H1 (cell line): Measurements from ENCODE around the gene NEK11. TPM values are rescaled to one million over a fixed set of nuclear protein-coding genes. Genes with fewer than 3 reads are reported as not detected.

Source experiments
- EZH2 ChIP-seq: fragments of 200-600 bp; sonication (generic); IDR thresholded peaks from 2 replicates; pipeline ENCODE4 v1.7.1; 2012; ENCODE audit warnings: low read depth, mild to moderate bottlenecking, moderate library complexity, low read length, inconsistent platforms; ENCODE audit not compliant: severe bottlenecking
- GTF2F1 ChIP-seq: IDR thresholded peaks from 2 replicates; pipeline ENCODE4 v1.6.1; 2012; ENCODE audit warnings: low read depth, low read length, improper control_type of control experiment, borderline replicate concordance
- JUN ChIP-seq: IDR thresholded peaks from 2 replicates; pipeline ENCODE4 v1.6.1; 2011; ENCODE audit warnings: low read depth, mild to moderate bottlenecking, improper control_type of control experiment, low read length
- JUND ChIP-seq: IDR thresholded peaks from 2 replicates; pipeline ENCODE4 v1.6.1; 2011; ENCODE audit warnings: mild to moderate bottlenecking, improper control_type of control experiment, low read length
- PHF8 ChIP-seq: fragments of 200-600 bp; sonication (generic); conservative IDR thresholded peaks from 2 replicates; pipeline ENCODE4 v1.7.1; 2012; ENCODE audit warnings: low read depth, mild to moderate bottlenecking, inconsistent platforms, low read length, moderate library complexity
- RFX5 ChIP-seq: IDR thresholded peaks from 2 replicates; pipeline ENCODE4 v1.6.1; 2011; ENCODE audit warnings: low read depth, low read length, improper control_type of control experiment, borderline replicate concordance
- SIN3A ChIP-seq, 2 experiments: IDR thresholded peaks in 1 of 2; conservative IDR thresholded peaks in 1 of 2; 2 replicates each; pipeline ENCODE4 v1.6.1; 2011 to 2012; ENCODE audit warnings: low read length in 2 of 2, improper control_type of control experiment in 1 of 2, low read depth in 1 of 2, mild to moderate bottlenecking in 1 of 2
- polyA plus RNA-seq, 7 experiments: library from polyadenylated mRNA; depleted of rRNA in 3 of 7; stranded (reverse) in 5 of 7; unstranded in 2 of 7; fragments of >200 nt in 5 of 7; fragments of 200-250 nt in 2 of 7; gene quantifications; 1 replicate in 5 of 7; 2 replicates in 1 of 7; 4 replicates in 1 of 7; pipeline versions ENCODE4 v1.2.1 to v1.2.3, GENCODE V29; 2011 to 2013; ENCODE audit warnings: missing spikeins in 2 of 7, mixed read lengths in 2 of 7
- total RNA-seq: library from RNA; stranded (reverse); fragmentation: NEBNext Ultra II Directional; extraction: Animal tissue kit (Norgen Biotek cat#: 25700); gene quantifications from 2 replicates; pipeline ENCODE4 v1.2.1, GENCODE V29; 2021

The NEK11 gene
- total and polyA plus RNA-seq, 2 of the 8 experiments (the other 6 are each of a cell fraction or from before 2014, with no cell fraction given), result 0.60 TPM; not detected in 1

- TF ChIP-seq PHF8 (no peak), RFX5 (no peak), JUN (no peak), SIN3A (conservative IDR thresholded peaks at IDR 0.05 in 1 of 2, IDR thresholded peaks at IDR 0.05 in 1 of 2; ENCODE audit: low read depth in 1 of 2, low read length in 2 of 2) (no peak), JUND (no peak), GTF2F1 (no peak), EZH2 (no peak)
Measured at GRCh38 chr3:131107637-131108433, 81.2 kb downstream of the NEK11 start (continued).
